Jurkat, Clone E6-1 (cell line): ENCODE data around the gene NSD2. TPM values are rescaled to one million over a fixed set of nuclear protein-coding genes. Genes with fewer than 3 reads are reported as not detected.
A peak's percentile ranks its signal among the peaks of the same experiment; 100 is the strongest.
"Not testable (repeated sequence)": the region's sequence is repeated elsewhere in the genome, so short reads cannot be mapped to it uniquely, and the experiment has no call there.

ENCODE experiments used
- DNase-seq: peaks from one replicate; pipeline ENCODE4 v3.0.0-alpha.2; 2011; ENCODE audit warnings: low read depth, low spot score
- H3K4me3 ChIP-seq: 2 replicates; pipeline ENCODE4 v1.5.1; 2011; ENCODE audit warnings: mild to moderate bottlenecking, low read length, control low read depth, moderate library complexity
- polyA plus RNA-seq: library from polyadenylated mRNA; unstranded; fragments of >200 nt; gene quantifications from one replicate; pipeline ENCODE4 v1.2.1, GENCODE V29; 2012; ENCODE audit warnings: missing spikeins; ENCODE audit not compliant: insufficient read length, insufficient read depth

The NSD2 gene
- 145 TPM for polyA plus RNA-seq

DNA sequence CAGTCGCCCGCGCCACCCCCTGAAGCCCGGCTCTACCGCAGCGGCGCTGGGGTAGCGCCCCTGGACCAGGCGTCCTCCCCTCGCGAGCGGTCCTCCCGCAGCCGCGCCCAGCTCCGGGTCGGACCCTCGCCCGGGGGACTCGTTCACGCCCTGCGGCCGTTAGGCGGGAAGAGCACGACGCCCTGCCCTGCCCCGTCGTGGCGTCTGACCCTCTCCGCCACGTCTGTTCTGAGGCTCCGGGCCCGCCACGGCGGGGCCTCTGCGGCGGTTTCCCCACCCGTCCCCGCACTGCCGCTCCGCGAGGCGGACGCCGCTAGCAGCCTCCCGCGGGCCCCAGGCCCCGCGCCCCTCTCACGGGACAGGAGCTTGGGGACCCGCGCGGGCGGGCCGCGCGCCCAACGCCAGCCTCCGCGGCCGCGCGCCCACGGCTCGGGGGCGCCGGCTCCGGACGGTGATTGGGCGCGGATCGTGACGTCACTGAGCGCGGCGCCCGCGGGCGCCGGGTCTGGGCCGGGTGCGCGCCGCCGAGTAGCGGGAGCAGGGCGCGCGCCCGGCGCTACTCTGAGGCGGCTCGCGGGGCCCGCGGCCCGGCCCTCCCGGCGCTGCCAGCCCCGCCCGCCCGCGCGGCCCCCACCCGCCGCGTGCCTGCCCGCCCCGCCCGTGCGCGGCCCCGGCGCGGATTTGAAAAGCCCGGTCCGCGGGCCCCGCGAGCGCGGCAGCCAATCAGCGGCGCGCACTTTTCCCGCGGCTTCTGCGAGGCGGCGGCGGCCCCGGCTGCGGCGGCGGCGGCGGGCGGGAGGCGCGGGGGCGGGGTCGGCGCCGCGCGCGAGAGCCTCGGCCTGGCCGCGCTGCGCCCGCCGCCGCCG is at the start of gene NSD2:
Gene NSD2, plus strand, starts transcription at position 816 of the 866 bp plus-strand sequence. CDS start 29,262 bp downstream, outside the sequence.
- H3K4me3 ChIP-seq: peak within 1 kb of the TSS; percentile 90
- DNase-seq: peak; percentile 86

DNA sequence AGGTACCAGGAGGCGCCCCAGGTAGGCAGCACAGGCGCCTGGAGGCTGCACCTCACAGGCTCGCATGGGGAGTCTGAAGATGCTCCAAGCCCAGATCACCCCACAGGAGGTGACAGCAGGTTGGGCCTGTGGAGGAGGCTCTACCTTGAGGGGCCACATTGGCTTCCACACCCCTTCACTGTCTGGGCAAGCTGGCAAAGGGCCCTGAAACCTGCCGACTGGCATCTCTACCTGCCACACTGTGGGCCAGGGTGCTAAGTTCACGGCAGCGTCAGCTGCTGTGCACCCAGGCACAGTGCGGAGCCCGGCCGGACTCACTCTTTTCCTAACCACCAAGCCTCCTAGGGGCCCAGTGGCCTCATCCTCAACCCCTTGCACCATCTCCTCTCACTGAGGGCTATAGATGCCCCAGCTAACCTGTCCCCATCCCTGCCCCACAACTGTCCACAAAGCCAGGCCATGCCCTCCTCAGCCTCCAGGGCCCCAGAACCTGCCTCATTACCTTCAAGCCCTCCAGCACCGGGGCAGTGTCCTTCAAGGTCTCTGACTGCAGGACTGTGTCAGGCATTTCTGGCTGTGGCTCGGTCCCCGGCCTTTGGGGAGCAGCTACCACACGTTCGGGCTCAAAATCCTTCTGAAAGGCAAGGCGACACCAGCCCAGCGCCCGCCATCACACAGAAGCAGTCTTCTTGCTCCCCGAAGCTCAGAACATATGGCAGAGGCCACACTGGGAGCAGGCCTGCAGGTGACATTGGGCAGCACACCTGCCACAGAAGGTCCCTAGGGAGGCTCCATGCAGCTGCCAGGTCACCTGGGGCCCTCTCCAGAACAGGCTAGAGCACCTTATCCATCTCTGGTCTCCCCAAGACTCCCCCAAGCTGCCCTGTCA is 49.3 kb upstream of the NSD2 start:
- no peak overlapping the region for H3K4me3 ChIP-seq
- no peak for DNase-seq

DNA sequence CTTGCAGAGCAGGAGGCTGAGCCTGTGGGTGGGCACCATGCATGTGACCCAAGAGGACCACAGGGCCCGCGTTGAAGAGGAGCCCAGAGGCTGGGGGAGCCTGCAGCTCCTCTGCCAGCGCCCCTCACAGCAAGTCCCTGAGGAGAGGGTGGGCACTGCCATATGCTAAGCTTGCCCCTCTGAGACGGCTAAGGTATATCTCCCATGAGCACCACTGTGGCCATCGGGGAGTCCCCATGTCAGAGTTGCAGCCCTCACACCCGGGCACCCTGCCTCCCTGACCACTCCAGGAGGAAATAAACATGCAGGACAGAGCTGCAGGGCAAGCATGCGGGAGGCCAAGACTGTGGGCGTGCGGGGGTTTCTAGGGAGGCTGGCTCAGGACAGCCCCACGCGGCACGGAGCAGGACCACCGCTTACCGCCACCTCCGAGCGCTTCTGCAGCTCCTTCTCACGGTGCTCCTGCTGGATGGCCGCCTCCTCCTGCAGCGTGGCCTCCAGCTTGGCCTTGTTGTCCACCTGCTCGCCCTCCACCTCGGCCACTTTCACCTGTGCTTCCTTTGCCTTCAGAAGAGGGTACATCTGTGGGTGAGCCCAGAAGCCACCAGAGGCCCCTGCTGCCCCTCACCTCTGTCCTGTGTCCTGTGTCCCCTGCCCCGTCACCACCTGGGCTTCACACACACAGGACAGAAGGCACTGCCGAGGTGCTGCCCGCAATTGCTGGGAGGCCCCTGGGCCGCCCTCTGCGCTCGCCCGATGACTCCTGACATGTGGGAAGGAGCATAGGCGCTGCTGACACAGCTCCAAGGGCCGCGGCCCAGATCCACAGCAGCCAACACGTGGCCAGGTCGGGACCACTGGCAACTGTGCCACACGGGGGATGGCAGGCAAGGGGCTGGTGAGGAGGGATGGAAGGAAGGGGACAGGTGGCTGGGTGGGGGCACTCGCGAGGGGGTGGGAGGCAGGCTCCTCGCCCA is 48.3 kb upstream of the NSD2 start:
- DNase-seq: no peak
- H3K4me3 ChIP-seq: no peak overlapping the region

DNA sequence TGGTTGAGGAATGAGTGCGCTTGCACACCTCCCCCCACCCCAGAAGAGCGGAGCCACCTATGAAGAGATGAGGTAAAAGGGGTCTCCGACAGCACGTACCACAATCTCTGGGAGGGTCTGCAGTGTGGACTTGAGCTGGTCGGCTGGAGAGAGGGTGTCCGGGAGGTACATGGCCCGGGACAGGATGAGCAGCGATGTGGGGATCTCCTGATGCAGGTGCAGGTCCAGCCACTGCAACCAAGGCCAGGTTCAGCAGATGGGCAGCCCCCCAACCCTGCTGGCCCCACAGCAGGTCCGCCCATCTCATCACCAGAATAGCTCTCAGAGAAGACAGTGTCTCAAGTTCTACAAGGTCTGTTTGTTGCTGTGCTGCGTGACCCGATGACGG is 47.7 kb upstream of the NSD2 start:
- DNase-seq: no peak

DNA sequence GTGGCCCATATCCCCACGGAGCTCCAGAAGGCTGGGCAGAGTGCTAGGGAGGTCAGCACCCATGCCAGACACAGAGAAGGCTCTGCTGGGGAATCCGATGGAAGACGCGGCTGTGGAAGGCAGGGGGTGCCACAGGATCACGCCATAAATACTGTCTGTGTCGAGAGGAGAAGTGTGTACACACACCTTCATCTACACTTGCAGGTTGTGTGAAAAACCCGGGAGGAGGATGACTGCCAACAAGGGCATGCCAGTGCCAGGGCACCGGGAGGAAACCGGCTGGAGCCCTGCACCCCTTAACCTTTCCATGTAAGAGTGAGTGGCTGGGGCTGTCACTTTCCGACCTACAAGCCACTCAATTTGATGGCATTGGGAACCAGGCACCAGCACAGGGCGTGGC is 46.4 kb upstream of the NSD2 start:
- H3K4me3 ChIP-seq: no peak overlapping the region

More for the DNA sequence above, 47.7 kb upstream of the NSD2 start:
- H3K4me3 ChIP-seq: no peak overlapping the region

DNA sequence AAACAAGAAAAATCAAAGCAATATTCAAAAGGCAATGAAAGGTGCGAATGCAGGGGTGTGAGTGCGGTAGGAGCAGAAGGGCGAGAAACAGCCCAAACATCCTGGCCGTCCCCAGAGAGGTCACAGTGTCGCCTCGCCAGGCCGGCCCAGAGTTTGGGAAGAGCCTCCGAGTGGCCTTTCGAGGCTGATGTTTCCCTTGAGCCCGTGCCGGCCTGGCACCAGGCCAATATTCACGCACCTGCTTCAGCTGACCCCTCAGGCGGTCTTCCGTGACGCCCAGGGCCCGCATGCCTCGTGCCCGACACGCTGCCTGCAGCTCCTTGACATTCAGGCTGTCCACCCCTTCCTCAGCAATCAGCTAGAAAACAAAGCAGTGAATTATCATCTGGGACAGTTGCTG is 45.9 kb upstream of the NSD2 start:
- DNase-seq: no peak
- H3K4me3 ChIP-seq: no peak overlapping the region

More for the DNA sequence above, 46.4 kb upstream of the NSD2 start:
- no peak for DNase-seq

DNA sequence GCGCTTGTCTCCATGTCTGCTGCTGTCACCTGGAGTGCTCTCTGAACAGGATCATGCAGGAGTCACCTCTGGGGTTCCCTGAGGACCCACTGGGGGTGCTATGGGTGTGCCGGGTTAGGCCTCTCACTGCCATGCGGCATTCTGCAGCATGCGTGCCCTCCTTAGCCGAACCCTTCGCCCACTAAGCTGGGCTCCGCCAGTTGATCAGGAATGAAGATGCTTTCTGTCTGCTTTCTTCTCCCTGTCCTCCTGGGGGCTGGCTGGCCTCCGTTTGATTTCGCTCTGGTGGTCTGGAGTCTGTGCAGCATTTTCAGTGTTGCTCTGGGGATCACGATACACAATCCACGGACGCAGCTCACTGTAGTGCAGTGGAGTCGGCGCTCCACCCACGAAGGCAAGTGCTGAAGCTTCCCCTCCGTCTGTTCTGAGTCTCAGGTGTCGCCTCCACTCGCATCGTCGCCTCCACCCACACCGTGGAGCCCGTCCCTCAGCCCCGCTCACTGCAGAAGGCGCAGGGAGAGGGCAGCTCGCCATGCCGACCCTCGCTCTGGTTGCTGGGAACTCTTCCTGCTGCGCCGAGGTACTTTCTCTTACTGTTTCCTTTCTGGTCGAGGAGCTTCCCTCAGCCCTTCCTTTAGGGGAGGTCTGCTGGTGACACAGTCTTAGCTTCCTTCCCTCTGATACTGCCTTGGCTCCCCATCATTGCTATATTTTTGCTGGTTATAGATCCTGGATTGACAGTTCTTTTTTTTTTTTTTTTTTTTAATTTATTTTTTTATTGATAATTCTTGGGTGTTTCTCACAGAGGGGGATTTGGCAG is 44.5 kb upstream of the NSD2 start:
- DNase-seq: no peak
- H3K4me3 ChIP-seq: no peak overlapping the region

DNA sequence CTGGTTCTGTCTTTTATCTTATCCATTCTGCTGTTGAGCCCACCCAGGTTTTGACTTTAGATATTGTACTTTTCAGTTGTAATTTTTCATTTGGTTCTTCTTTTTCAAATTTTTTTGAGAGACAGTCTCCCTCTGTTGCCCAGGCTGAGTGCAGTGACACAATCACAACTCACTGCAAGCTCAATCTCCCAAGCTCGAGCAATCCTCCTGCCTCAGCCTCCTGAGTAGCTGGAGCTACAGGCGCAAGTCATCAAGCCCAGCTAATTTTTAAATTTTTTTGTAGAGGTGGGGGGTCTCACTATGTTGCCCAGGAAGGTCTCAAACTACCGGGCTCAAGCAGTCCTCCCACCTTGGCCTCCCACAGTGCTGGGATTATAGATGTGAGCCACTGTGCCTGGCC is 41.0 kb upstream of the NSD2 start:
- peak overlapping the region; percentile 40 for H3K4me3 ChIP-seq
- DNase-seq: no peak

DNA sequence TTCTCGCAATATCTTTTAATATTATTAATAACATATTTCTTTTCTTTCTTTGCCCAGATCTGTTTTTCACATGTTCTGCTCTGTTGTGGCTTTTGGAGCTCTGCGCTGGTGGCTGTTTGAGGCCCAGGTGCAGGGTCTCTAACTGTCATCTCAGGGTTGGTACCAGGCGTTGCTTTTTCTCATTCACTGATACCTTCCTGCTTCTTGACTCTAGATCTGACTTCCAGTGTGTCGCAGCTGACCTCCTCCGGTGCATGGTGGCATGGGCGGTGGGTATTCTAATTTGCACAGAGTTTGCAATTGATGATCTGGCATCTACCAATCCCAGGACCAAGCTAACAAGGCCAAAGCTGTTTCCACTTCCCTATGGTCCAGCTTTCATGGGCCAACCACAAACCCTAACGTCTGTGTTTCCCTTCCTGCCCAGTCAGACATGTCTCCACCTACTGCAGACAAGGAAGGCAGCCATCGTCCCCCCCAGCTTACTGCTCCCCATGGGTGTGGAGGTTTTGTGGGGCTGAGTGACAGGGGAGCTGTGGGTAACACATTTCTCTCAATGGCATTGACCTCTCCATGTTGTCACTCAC is 40.5 kb upstream of the NSD2 start:
- peak overlapping the region; percentile 40 for H3K4me3 ChIP-seq
- peak; percentile 82 for DNase-seq

DNA sequence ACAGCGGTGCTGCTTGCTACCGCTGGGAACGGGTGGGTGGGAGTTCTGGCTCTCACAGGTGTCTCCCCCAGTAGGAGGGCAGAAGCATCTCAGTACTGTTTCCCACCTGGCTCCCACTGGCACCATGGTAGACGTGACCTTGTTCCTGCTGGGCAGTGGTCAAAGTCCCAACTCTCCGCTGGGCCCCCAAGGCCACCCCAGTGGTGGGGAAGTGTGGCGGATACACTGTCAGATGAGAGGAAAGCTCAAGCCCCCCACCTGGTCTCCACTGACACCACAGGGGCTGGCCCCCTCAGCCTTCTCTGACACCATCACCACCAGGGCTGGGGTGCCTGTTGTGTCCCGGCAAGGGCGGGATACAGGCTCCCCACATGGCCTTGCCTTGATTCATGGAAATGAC is 39.9 kb upstream of the NSD2 start:
- peak overlapping the region; percentile 40 for H3K4me3 ChIP-seq
- no peak for DNase-seq

DNA sequence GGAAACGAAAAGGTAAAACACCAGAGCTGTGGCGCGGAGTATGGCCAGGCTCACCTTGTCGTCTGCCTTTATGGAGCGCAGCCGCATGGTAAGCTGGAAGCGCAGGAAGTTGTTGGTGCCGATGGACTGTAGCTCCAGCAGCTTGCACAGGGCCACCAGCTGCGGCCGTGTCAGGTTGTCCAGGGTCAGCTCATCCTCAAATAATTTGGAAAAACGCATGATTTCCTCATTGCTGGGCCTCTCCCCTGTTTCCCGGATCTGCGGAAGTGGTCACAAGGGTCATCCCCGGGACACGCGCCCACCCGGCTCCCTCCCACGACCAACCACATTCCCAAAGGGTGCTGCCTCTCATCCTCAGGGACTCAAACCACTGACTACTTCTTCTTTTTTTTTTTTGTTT is 38.5 kb upstream of the NSD2 start:
- no peak overlapping the region for H3K4me3 ChIP-seq
- DNase-seq: no peak

DNA sequence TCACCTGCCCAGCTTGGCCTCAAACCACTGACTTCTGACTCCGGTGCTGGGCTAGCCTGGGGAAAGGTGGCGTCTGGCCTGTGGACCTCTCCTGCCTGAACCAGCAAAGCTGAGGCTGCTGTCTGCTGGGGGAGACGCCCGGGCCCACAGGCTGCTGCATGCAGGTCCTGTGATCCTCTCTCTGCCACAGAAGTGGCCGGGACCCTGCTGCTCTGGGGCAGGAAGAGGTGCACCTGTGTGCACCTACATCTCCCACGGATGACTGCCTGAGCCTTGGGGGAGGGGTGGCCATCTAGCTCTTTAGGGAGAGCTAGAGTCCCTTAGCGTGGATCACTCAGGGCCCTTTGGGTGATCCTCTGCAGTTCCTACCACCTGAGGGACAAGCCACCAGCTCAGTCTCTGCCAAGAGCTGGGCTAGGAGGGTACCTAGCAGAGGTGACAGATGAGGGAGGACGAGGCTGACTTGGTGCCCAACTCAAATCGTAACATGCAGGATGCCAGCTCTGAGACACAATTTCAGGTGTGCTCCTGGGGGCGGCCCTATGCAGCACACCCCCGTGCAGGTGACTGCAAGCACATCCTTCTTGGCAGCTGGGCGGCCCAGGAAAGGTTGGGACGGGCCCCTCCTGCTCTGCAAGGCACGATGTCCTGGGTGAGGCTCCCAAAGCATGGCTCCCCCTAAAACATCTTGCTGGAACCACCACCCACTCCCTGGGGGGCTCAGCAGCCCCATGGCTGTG is 37.7 kb upstream of the NSD2 start:
- no peak overlapping the region for H3K4me3 ChIP-seq
- DNase-seq: no peak

DNA sequence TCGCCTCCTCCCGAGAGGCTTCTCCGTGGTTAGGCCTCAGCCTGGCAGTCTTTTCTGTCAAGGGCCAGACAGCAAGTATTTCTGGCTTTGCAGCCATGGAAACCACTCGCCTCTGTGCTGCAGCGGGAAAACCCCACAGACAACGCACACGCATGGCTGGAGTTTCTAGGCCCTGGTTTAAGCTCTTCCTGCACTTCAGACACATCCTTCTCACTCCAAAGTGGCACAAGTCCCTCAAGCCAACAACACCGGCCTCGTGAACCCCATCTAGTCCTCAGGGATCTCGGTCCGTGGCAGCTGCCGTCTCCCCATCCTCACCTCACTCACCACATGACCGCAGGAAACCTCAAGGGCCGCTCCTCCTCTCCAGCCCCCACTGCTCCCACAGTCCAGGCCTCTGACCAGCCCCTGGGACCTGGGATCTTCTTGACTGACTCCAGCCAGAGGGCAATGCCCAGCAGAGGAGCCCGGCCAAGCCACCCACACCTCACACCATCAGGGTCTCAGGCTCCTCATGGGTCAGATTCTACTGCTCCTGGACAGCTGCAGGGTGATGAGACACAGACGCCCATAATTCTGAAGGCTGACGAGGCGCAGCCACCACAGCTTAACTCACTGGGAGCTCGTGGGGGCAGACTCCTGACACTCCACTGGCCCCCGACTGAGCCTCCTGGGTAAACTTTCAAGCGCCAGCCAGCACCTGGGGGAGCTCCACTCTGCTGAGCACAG is 37.0 kb upstream of the NSD2 start:
- H3K4me3 ChIP-seq: no peak overlapping the region
- no peak for DNase-seq

DNA sequence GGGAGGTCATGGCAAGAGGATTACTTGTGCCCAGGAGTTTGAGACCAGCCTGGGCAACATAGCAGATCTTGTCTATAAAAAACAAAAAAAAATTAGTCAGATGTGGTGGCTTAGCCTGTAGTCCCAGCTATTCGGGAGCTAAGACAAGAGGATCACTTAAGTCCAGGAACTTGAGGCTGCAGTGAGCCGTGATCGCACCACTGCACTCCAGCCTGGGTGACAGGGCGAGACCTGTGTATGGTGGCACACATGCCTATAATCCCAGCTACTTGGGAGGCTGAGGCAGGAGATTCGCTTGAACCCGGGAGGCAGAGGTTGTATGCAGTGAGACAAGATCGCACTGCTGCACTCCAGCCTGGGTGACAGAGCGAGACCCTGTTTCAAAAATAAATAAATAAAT is 35.4 kb upstream of the NSD2 start:
- not testable (repeated sequence) for H3K4me3 ChIP-seq, DNase-seq

DNA sequence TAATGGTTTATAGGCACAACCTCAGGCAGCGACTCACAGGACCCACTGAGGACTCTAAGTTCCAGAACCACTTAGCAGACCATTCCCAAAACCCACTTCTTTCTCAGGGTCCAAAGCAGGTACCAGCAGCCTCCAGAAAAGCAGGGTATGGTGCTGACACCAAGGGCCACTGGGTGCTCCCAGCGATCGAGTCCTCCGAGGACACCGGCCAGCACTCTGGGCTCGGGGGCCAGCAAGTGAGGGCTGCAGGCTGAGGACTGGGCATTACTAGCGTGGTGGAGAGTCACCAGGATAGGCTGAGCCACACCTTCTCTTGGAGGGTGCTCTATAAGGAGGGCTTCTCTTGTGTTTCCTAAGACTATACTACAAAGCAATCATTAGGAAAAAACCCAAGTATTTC is 34.5 kb upstream of the NSD2 start:
- no peak for DNase-seq
- no peak overlapping the region for H3K4me3 ChIP-seq

DNA sequence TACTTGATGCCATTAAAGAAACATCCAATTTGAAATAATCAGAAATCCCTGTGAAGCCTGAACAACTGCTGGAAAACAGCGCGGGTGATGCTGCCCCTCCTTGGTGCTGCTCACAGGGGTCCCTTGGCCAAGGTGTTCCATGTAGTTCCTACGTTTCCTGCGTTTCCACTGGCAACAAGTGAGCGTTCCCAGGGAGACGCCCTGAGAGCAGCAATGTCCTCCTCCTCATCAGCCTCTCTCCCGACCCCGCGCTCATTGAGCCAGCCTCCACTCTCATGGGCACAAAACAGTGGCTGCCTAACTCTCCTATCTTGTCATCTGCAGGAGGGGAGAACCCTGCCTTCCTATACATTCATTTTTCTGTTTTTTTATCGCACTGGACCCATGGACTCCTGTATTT is 34.1 kb upstream of the NSD2 start:
- DNase-seq: no peak
- no peak overlapping the region for H3K4me3 ChIP-seq

DNA sequence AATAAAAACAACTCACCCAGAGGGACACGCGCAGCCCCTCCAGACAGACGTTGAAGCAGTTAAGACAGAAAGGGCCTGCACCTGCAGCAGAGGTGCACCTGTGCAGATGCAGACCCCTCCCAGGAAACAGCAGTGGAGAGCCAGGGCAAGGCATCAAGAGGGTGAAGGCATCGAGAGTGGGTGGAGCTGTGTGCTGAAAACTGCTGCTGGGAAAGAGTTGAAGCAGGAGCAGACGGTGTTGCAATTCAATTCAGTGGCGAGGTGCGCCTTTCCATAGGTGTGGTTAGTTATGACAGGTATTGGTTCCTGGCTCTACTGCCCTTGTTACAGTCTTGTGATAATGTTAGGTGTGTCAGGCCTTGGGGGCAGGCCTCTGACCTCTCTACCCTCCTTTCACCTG is 31.9 kb upstream of the NSD2 start:
- peak; percentile 41 for DNase-seq
- no peak overlapping the region for H3K4me3 ChIP-seq
